Endodermal cell (in vitro differentiated cells): ENCODE measurements around the gene ATP6AP1. TPM values are rescaled to one million over a fixed set of nuclear protein-coding genes. Genes with fewer than 3 reads are reported as not detected.

ENCODE experiments used
- DNase-seq: peaks from one replicate; pipeline ENCODE4 v3.0.0-alpha.2; 2017
- H3K27ac ChIP-seq: 2 replicates; pipeline ENCODE4 v1.5.1; 2013; ENCODE audit warnings: mild to moderate bottlenecking, low read depth, low read length, moderate library complexity
- H3K27me3 ChIP-seq: 2 replicates; pipeline ENCODE4 v1.6.1; 2013; ENCODE audit warnings: mild to moderate bottlenecking, low read length, moderate library complexity; ENCODE audit not compliant: insufficient read depth, control insufficient read depth, poor library complexity, severe bottlenecking
- H3K36me3 ChIP-seq: 2 replicates; pipeline ENCODE4 v1.7.0; 2013; ENCODE audit warnings: mild to moderate bottlenecking, low read length, moderate library complexity; ENCODE audit not compliant: control insufficient read depth, insufficient read depth
- H3K4me1 ChIP-seq: one replicate; pipeline ENCODE4 v1.7.0; 2013; ENCODE audit warnings: low read length; ENCODE audit not compliant: control insufficient read depth, insufficient read depth
- H3K4me3 ChIP-seq: 2 replicates; pipeline ENCODE4 v1.5.1; 2013; ENCODE audit warnings: mild to moderate bottlenecking, low read length, moderate library complexity
- H3K9ac ChIP-seq: 2 replicates; pipeline ENCODE4 v1.6.1; 2013; ENCODE audit warnings: mild to moderate bottlenecking, low read length, moderate library complexity; ENCODE audit not compliant: poor library complexity, severe bottlenecking; ENCODE audit errors: extremely low read depth
- H3K9me3 ChIP-seq: 2 replicates; pipeline ENCODE4 v1.6.1; 2013; ENCODE audit warnings: mild to moderate bottlenecking, low read length, moderate library complexity; ENCODE audit not compliant: control insufficient read depth
- H3K27ac Mint-ChIP-seq: 2 replicates; pipeline ENCODE4 v1.8.0; 2020; ENCODE audit warnings: mixed read lengths
- H3K27me3 Mint-ChIP-seq: 2 replicates; pipeline ENCODE4 v1.8.0; 2021; ENCODE audit warnings: mild to moderate bottlenecking, mixed read lengths; ENCODE audit not compliant: insufficient read depth
- H3K36me3 Mint-ChIP-seq: 2 replicates; pipeline ENCODE4 v1.8.0; 2020; ENCODE audit warnings: low read depth, mixed read lengths
- H3K4me1 Mint-ChIP-seq: 2 replicates; pipeline ENCODE4 v1.8.0; 2020; ENCODE audit warnings: mixed read lengths
- H3K4me3 Mint-ChIP-seq: 2 replicates; pipeline ENCODE4 v1.8.0; 2020; ENCODE audit warnings: mild to moderate bottlenecking, moderate library complexity, mixed read lengths
- H3K9me3 Mint-ChIP-seq: 2 replicates; pipeline ENCODE4 v1.8.0; 2020; ENCODE audit warnings: mild to moderate bottlenecking, mixed read lengths
- WGBS, 2 experiments: methylation state at CpG; one replicate each; pipeline versions ENCODE4 v1.1.5 to v1.1.7; 2013; ENCODE audit warnings: missing lambda C conversion rate in 2 of 2, mixed read lengths in 1 of 2; ENCODE audit not compliant: insufficient coverage in 1 of 2, insufficient read length in 1 of 2; 5-methylcytosine and 5-hydroxymethylcytosine counted together
- total RNA-seq, 2 donors: library from RNA; stranded (reverse); fragmentation: NEBNext Ultra II Directional in 1 of 2; extraction: Animal tissue kit (Norgen Biotek cat#: 25700) in 1 of 2; gene quantifications; 2 replicates in 1 of 2; 3 replicates in 1 of 2; pipeline ENCODE4 v1.2.1, GENCODE V29; 2021
- TF ChIP-seq, protein P1 (sequence below): fragments of 200-600 bp; sonication (generic); conservative IDR thresholded peaks from 2 replicates; pipeline ENCODE4 v1.5.0; 2021; ENCODE audit warnings: antibody characterized with exemption, mild to moderate bottlenecking

Gene ATP6AP1
- total RNA-seq, 2 donors from 2014 or later = 61.6 to 66.8 TPM

DNA sequence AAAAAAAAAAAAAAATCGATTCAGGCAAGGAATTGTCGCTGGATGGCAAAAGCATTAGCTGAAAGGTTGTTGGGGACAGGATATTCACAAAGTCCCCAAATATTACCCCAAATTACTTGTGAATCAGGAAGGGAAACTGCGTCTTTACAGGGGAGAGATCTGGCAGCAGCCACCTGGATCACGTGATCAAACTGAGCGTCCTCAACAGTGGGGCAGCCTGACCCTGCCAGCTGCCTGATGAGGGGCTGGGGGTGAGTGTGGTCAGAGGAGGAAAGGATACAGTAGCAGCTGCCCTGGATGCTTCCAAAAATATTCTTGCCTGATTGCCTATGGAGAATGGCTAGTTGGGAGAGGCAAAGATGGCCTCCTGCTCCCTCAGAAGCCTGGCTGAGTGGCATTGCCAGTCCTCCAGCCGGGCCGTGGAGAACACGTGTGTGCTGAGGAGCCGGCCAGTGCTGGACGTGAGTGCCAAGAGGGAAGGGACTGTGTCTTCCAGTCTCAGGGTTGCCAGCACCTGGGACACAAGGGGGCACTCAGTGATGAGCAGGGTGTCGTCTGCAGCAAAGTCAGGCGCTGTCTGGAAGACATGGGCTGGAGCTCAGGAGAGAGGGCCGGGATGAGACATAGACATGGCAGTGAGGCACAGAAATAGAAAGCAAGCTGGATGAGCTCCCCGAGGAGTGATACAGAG is 53.6 kb downstream of the ATP6AP1 start:
- Histone ChIP-seq H3K27ac (no peak overlapping the region), H3K9me3 (no peaks in the 10 kb centered on the region), H3K4me1 (no peaks in the 10 kb centered on the region), H3K27me3 (no peaks in the 10 kb centered on the region), H3K9ac (no peak overlapping the region), H3K4me3 (no peak overlapping the region), H3K36me3 (peaks cover 4% of the 10 kb centered on the region)
- H3K27me3 Mint-ChIP-seq = no peaks in the 10 kb centered on the region
- no peaks in the 10 kb centered on the region for H3K36me3 Mint-ChIP-seq
- peaks cover 66% of the 10 kb centered on the region for H3K9me3 Mint-ChIP-seq
- TF ChIP-seq, protein P1, sequence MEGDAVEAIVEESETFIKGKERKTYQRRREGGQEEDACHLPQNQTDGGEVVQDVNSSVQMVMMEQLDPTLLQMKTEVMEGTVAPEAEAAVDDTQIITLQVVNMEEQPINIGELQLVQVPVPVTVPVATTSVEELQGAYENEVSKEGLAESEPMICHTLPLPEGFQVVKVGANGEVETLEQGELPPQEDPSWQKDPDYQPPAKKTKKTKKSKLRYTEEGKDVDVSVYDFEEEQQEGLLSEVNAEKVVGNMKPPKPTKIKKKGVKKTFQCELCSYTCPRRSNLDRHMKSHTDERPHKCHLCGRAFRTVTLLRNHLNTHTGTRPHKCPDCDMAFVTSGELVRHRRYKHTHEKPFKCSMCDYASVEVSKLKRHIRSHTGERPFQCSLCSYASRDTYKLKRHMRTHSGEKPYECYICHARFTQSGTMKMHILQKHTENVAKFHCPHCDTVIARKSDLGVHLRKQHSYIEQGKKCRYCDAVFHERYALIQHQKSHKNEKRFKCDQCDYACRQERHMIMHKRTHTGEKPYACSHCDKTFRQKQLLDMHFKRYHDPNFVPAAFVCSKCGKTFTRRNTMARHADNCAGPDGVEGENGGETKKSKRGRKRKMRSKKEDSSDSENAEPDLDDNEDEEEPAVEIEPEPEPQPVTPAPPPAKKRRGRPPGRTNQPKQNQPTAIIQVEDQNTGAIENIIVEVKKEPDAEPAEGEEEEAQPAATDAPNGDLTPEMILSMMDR = no peak
- no peak overlapping the region for H3K27ac Mint-ChIP-seq
- H3K4me1 Mint-ChIP-seq = no peaks in the 10 kb centered on the region
- 81 to 93% methylated on average over 3 to 13 of the region's 14 CpGs for WGBS, 2 experiments
- no peak overlapping the region for H3K4me3 Mint-ChIP-seq
- DNase-seq = no peak

DNA sequence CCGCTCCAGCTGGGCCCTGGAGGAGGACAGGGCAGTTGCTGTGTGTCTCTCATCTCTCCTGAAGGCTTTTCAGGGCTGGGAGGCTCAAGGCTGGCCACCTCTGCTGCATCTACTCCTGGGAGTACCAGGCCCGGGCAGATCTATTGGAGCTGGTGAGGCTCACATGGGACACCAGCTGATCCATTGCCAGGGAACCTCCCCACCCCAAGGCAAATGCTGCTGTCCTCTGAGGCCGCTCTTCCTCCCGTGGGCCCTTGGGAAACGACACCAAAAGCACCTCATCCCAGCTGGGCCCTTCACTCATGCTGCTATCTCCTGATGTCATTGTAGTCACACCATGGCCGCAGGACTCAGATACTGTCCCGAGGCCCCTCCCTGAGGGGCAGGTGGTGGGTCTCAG is 54.3 kb downstream of the ATP6AP1 start:
- H3K36me3 ChIP-seq = peaks cover 4% of the 10 kb centered on the region
- H3K27ac ChIP-seq = no peak overlapping the region
- H3K27ac Mint-ChIP-seq = no peak overlapping the region
- H3K9me3 ChIP-seq = no peaks in the 10 kb centered on the region
- H3K4me1 ChIP-seq = no peaks in the 10 kb centered on the region
- peaks cover 2% of the 10 kb centered on the region for H3K36me3 Mint-ChIP-seq
- 94% methylated on average over 7 of the region's 7 CpGs; no CpG with 5 or more reads in 1 of the 2 experiments for WGBS, 2 experiments
- H3K9me3 Mint-ChIP-seq = peaks cover 69% of the 10 kb centered on the region
- no peak overlapping the region for H3K4me3 Mint-ChIP-seq
- no peaks in the 10 kb centered on the region for H3K27me3 Mint-ChIP-seq
- TF ChIP-seq, protein P1 = no peak
- no peaks in the 10 kb centered on the region for H3K4me1 Mint-ChIP-seq
- no peak overlapping the region for H3K9ac ChIP-seq
- no peaks in the 10 kb centered on the region for H3K27me3 ChIP-seq
- H3K4me3 ChIP-seq = no peak overlapping the region
- no peak for DNase-seq

DNA sequence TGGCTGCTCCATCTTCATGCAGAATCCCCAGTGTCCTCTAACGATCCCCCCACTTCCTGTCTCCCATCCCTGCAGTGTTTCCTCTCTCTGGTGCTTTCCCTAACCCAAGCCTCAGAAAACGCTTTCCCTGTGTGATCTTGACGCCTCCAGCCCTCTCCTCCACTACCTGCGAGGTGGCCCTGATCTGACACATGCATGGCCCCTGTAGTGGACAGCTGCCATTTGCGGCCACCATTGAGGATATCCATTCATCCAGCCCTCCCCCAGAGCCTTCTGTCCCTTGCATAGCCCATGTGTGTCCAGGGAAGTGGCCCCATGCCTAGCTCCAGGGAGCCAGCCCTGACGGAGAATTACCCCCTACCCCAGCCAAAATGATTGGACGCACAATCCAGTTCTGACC is 54.8 kb downstream of the ATP6AP1 start:
- H3K27me3 ChIP-seq = no peaks in the 10 kb centered on the region
- peaks cover 4% of the 10 kb centered on the region for H3K36me3 ChIP-seq
- no peak overlapping the region for H3K27ac ChIP-seq
- WGBS, 2 experiments = 88 to 96% methylated on average over 3 to 7 of the region's 7 CpGs
- H3K4me1 ChIP-seq = no peaks in the 10 kb centered on the region
- no peak overlapping the region for H3K4me3 ChIP-seq
- no peak for DNase-seq
- peaks cover 6% of the 10 kb centered on the region for H3K36me3 Mint-ChIP-seq
- H3K27me3 Mint-ChIP-seq = no peaks in the 10 kb centered on the region
- TF ChIP-seq, protein P1 = no peak
- H3K4me1 Mint-ChIP-seq = no peaks in the 10 kb centered on the region
- H3K9me3 ChIP-seq = no peaks in the 10 kb centered on the region
- H3K27ac Mint-ChIP-seq = no peak overlapping the region
- H3K9ac ChIP-seq = no peak overlapping the region
- no peak overlapping the region for H3K4me3 Mint-ChIP-seq
- peaks cover 69% of the 10 kb centered on the region for H3K9me3 Mint-ChIP-seq
